Superior temporal gyrus (tissue), 1 donor: ENCODE results near the gene C16orf74.

Experiments used
- DNase-seq: peaks from one replicate; pipeline ENCODE4 v3.0.0-alpha.2; 2016; ENCODE audit errors: extremely low spot score

Gene C16orf74

GRCh38 chr16:85750827-85751697 is at the start of gene C16orf74:
C16orf74 (minus strand) TSS chr16:85751096; CDS start chr16:85735217, 15,879 bp downstream.
- DNase-seq: no peak

DNA sequence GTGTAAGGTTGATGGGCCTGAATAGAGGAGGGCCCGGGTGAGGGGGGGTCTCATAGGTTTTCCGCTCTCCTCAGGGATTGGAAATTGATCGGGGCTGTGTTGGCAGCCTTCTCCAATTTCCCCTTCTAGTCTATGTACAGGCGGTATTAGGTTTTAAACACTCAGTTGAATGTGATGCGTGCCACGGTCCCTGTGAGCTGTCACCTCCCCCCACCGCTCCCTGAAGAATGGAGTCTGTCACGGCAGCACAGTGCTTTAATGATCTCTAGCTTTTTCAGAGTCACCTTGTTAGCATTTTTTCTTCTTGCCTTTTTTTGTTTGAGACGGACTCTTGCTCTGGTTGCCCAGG is 49.4 kb upstream of the C16orf74 start:
- DNase-seq: no peak

DNA sequence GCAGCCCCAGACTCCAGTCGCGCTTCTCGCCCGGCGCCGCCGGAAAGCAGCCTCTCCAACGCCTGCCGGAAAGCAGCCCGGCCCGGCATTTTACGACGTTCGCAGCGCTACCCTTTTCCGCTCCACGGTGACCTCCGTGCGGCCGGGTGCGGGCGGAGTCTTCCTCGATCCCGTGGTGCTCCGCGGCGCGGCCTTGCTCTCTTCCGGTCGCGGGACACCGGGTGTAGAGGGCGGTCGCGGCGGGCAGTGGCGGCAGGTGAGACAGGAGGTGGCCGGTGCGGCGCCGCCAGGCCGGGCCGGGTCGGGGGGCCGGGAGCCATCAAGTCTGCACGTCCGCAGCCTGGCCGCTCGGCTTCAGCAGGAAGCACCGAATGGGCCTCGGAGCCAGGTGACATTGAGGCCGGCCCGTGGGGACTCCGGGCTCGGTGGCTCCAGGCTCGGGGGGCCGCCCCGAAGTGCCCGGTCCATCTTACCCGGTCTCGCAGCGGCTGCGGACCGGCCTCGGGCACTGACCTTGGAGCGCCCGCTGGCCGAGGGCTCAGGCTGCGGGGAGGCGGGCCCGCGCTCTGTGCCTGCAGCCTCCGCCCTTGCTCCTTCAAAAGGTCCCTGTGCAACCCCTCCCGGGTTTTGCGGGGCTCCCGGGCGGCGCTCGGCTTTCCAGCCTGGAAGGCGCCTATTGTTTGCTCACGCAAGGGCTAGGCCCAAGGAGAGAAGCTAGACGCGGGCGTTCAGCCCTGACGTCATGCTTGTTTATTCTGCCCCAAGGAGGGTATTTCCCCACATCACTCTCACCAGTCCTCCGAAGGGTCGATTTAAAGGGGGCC is 48.8 kb upstream of the C16orf74 start, which contains the start of the genes COX4I1 and EMC8:
Gene COX4I1, plus strand, starts transcription at position 199 of the 824 bp plus-strand sequence. CDS start 1,511 bp downstream, outside the sequence.
Gene EMC8, minus strand, starts transcription at position 48 of the 824 bp plus-strand sequence. CDS start 249 bp downstream, outside the sequence.
- peak; percentile 95 for DNase-seq

DNA sequence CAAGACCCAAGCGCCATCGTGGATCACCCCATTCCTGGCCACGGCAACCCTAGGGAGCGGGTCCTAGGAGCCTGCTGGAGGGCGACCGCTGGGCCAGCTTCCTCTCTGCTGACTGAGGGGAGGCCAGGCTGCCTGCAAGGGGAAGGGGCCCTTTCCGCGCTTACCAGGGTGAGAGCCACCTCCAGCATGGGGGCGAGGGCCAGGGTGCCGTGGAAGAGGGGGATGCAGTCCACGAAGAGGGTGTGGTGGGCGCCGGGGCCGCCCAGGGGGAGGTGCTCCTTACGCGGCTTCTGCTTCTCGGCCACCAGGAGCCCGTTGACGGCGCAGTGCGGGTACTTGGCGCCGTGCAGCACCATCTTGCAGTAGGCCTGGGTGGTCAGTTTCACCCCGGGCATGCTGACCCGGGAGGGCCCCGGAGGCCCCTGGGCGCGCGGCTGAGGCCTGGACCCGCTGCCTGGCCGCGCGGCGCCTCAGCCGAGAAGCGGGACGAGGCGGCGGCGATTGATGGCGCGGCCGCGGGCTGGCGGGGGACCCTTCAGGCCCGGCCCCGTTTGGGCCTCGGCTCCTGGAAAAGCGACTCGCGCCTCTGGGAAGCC is 48.1 kb upstream of the C16orf74 start:
- no peak for DNase-seq

DNA sequence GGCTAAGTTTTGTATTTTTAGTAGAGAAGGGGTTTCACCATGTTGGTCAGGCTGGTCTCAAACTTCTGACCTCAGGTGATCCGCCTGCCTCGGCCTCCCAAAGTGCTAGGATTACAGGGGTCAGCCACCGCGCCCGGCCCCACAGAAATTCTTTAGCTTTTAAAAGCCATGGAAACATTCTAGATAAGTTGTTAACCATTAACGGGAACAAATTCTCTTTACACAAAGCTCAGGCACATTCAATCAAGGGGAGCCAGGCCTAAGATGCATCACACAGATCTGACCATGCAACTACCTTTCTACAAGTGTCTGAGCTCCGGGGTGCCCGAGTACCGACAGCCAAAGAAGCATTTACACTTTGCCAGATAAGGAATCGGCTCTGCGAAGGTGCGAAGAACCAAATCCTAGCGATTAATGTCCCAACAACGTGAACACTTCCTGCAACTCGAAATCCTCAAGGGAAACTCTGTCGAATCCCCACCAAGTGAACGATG is 47.4 kb upstream of the C16orf74 start:
- no peak for DNase-seq

- no peak for DNase-seq
Measured at GRCh38 chr16:85796599-85796998, 45.7 kb upstream of the C16orf74 start.

DNA sequence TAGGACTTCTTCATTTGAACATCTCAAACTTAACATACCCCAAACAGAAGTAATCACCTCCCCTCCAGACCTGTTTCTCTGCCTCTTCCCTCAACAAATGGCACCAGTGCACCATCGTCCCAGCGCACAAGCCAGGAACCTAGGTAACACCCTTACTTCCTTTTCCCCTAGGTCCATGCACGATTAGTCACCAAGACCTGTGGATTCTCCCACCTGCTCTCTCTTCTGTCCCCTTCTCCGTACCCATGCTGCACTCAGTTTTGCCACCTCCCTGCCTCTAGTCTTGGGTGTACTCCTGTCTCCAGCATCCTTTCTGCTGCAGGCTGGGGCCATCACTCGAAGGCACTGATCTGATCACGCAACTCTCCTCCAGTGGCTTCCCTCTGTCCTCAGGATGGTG is 45.3 kb upstream of the C16orf74 start:
- no peak for DNase-seq

GRCh38 chr16:85794696-85795095 is 43.8 kb upstream of the C16orf74 start:
- DNase-seq: no peak

DNA sequence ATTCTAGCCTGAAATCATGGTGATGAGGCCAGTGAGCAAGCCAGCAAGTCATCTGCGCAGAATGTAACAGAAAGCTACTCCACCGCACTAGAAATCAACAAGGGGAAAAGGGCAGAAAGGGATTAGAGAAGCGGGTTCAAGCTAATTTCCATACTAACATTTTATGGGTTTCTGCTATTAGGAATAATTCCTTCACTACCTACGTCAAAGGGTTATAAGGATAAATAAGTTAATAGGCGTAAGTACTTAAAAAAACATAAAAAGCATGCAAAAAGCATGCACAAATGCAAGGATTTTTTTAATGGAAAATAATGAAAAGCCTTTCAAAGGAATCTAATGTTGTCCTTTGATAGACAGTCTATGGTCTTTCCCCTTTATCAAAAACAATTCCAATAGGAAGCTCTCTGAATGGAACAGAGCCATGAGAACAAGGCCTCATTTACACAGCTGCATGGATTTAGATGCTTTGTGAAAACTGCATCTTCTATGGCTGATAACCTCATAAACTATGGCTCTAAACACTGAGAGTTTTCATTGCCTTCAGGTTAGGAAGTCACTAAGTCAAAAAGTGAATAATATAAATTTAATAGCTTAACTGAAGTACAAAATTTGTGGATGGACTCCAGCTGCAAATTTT is 42.9 kb upstream of the C16orf74 start:
- DNase-seq: no peak

GRCh38 chr16:85789773-85790172 is 38.9 kb upstream of the C16orf74 start:
- no peak for DNase-seq

- no peak for DNase-seq
Measured at GRCh38 chr16:85788819-85789218, 37.9 kb upstream of the C16orf74 start.

DNA sequence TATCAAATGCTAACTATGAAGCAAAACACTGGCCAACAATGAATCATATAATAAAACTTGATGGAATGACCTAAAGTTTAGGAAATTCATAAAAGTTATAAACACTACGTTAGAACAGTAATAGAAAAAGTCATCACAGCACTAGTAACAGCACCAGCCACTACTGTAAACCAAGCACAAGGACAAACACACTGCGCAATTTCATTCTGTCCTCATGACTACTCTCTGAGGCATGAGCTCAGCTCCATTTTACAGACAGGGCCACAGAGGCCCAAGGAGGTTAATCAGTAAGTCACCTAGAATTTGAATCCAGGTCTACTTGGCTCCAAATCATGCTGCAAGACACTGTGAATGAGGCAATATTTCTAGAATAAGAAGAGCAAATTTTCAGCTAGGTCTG is 35.0 kb upstream of the C16orf74 start:
- DNase-seq: no peak

DNA sequence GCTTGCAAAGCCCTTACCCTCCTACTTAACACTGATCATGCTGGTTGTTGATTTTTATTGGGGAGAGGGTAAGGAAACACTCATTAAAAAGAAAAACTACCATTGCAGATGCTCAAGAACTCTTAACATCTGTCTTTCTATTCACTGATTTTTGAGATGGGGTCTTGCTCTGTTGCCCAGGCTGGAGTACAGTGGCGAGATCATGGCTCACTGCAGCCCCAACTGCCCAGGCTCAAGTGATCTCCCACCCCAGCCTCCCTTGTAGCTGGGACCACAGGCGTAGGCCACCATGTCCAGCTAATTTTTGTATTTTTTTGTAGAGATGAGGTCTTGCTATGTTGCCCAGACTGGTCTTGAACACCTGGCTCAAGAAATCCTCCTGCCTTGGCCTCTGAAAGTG is 33.9 kb upstream of the C16orf74 start:
- DNase-seq: no peak

DNA sequence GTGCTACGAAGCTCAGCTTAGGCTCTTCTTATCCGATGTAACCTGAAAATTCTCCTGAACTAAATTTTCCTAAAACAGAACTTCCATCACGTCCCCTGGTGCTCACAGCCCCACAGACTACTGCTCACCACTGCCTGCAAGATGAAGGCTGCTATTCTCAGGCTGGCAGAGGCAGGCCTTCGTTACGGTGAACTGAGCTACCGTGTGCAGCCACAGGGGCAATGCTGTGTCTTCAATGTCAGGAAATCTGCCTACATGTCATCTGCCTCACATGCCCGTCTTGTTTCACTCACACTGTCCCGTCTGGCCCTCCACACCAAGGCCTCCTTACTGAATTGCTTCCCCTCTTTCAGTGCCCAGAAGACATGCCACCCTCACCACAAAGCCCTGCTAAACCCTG is 32.5 kb upstream of the C16orf74 start:
- no peak for DNase-seq

GRCh38 chr16:85782451-85782850 is 31.6 kb upstream of the C16orf74 start:
- DNase-seq: no peak

GRCh38 chr16:85781695-85782370 is 30.9 kb upstream of the C16orf74 start:
- peak; percentile 73 for DNase-seq

- no peak for DNase-seq
Measured at GRCh38 chr16:85781156-85781555, 30.3 kb upstream of the C16orf74 start.

GRCh38 chr16:85780281-85780680 is 29.4 kb upstream of the C16orf74 start:
- DNase-seq: no peak

DNA sequence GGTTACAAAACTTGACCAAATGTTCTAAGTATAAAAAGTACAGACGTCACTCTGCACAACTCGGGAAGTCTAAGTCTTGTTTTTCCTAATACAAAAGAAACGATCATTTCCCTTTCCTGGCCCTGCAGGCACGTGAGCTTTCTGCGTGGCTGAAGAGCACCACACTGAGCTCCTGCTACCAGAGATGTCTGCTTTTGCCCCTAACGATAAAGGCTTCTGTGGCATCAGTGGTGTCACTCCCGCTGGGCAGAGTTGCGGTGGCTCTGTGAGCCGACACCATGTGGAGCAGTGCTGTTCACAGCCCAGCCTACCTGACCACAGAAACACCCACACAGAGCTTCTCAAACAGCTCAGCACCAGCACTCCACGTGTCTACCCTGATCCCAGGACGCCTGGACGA is 28.0 kb upstream of the C16orf74 start:
- no peak for DNase-seq

GRCh38 chr16:85777583-85778310 is 26.9 kb upstream of the C16orf74 start:
- no peak for DNase-seq
